Caco-2 (cell line): ENCODE results near the gene POLD2. TPM values are rescaled to one million over a fixed set of nuclear protein-coding genes. Genes with fewer than 3 reads are reported as not detected.

ENCODE experiments used
- BruUV-seq: library from RNA; stranded (reverse); fragments of 400-500 nt; replicated peaks from 2 replicates; lab custom pipeline; 2021; lab: Mats Ljungman, UMichigan
- CTCF ChIA-PET: fragments of 300-600 bp; sonication (Branson Sonifier 250); formaldehyde crosslinking; loops from one replicate; lab custom pipeline; 2022; ENCODE audit warnings: antibody characterized with exemption; lab: Charles Lee
- POLR2A ChIA-PET: fragments of 300-600 bp; sonication (Branson Sonifier 250); formaldehyde crosslinking; loops from one replicate; lab custom pipeline; 2022; ENCODE audit warnings: antibody characterized with exemption; lab: Charles Lee
- DNase-seq, 2 experiments: peaks; one replicate each; pipeline versions ENCODE4 v3.0.0 to v3.0.0-alpha.2; 2020 to 2022
- H3K27me3 ChIP-seq: replicated peaks from 2 replicates; pipeline ENCODE4 v1.6.0; 2011; ENCODE audit warnings: low read length; ENCODE audit not compliant: control insufficient read depth, insufficient read depth
- H3K36me3 ChIP-seq: 2 replicates; pipeline ENCODE4 v1.5.1; 2011; ENCODE audit warnings: low read length; ENCODE audit not compliant: control insufficient read depth, insufficient read depth
- H3K4me1 ChIP-seq: fragments of 250-450 bp; sonication (Bioruptor Pico); 2 replicates; pipeline ENCODE4 v1.5.1; 2020; ENCODE audit warnings: mild to moderate bottlenecking
- H3K4me3 ChIP-seq: 2 replicates; pipeline ENCODE4 v1.5.1; 2011; ENCODE audit warnings: low read depth, mild to moderate bottlenecking, control low read depth, low read length
- H3K9me3 ChIP-seq: fragments of 250-450 bp; sonication (Bioruptor Pico); 2 replicates; pipeline ENCODE4 v1.5.1; 2020; ENCODE audit warnings: mild to moderate bottlenecking, moderate library complexity
- H3K27ac Mint-ChIP-seq: one replicate; pipeline ENCODE4 v1.8.0; 2022; ENCODE audit warnings: mixed read lengths; ENCODE audit not compliant: unreplicated experiment
- H3K27me3 Mint-ChIP-seq: one replicate; pipeline ENCODE4 v1.8.0; 2022; ENCODE audit warnings: mixed read lengths; ENCODE audit not compliant: insufficient read depth, unreplicated experiment
- H3K36me3 Mint-ChIP-seq: one replicate; pipeline ENCODE4 v1.8.0; 2022; ENCODE audit warnings: mild to moderate bottlenecking, mixed read lengths; ENCODE audit not compliant: insufficient read depth, unreplicated experiment
- H3K4me1 Mint-ChIP-seq: one replicate; pipeline ENCODE4 v1.8.0; 2022; ENCODE audit warnings: low read depth, mixed read lengths; ENCODE audit not compliant: unreplicated experiment
- H3K4me3 Mint-ChIP-seq: one replicate; pipeline ENCODE4 v1.8.0; 2022; ENCODE audit warnings: mild to moderate bottlenecking, moderate library complexity, mixed read lengths; ENCODE audit not compliant: unreplicated experiment
- H3K9me3 Mint-ChIP-seq: one replicate; pipeline ENCODE4 v1.8.0; 2022; ENCODE audit warnings: mixed read lengths; ENCODE audit not compliant: unreplicated experiment
- CTCF ChIP-seq, 2 experiments: fragments of 200-600 bp in 1 of 2; IDR thresholded peaks; 1 replicate in 1 of 2; 2 replicates in 1 of 2; pipeline versions ENCODE4 v1.5.1 to v1.8.0; 2011 to 2022; ENCODE audit warnings: antibody characterized with exemption in 1 of 2, control low read depth in 1 of 2, inconsistent platforms in 1 of 2, low read depth in 1 of 2, low read length in 1 of 2, mild to moderate bottlenecking in 1 of 2, moderate library complexity in 1 of 2; ENCODE audit not compliant: insufficient read depth in 1 of 2, severe bottlenecking in 1 of 2, unreplicated experiment in 1 of 2
- intact Hi-C: fragments of 100-400 bp; cut with micrococcal nuclease; formaldehyde crosslinking; loops from one replicate; pipeline ENCODE4 v1.10.0; 2022; ENCODE audit not compliant: unreplicated experiment
- total RNA-seq: library from RNA; stranded (reverse); gene quantifications from 2 replicates; pipeline ENCODE4 v1.2.3, GENCODE V29; 2022

The POLD2 gene
- total RNA-seq, 1 experiment from 2014 or later, result 140 TPM

GRCh38 chr7:44150966-44151941, 27.9 kb upstream of the POLD2 start:
- Mint-ChIP-seq H3K36me3 (no peaks in the 10 kb centered on the region), H3K27me3 (no peaks in the 10 kb centered on the region)

GRCh38 chr7:44150466-44150832, 27.1 kb upstream of the POLD2 start:
- BruUV-seq, result no TSS peak
- H3K27ac Mint-ChIP-seq, result no peak overlapping the region
- no peaks in the 10 kb centered on the region for H3K9me3 ChIP-seq
- H3K27me3 ChIP-seq, result no peaks in the 10 kb centered on the region
- peaks cover 6% of the 10 kb centered on the region for H3K4me1 Mint-ChIP-seq
- no peak overlapping the region for H3K4me3 Mint-ChIP-seq
- H3K9me3 Mint-ChIP-seq, result no peaks in the 10 kb centered on the region
- ChIA-PET CTCF (interaction anchor here (1.3 kb wide), 1 partner anchor 19 kb away, joined by 5 read pairs; no protein-coding TSS in a partner anchor), POLR2A (no interaction called here)
- TF ChIP-seq CTCF (IDR thresholded peaks at IDR 0.05; ENCODE audit: insufficient read depth in 1 of 2, low read depth in 1 of 2, low read length in 1 of 2, severe bottlenecking in 1 of 2, unreplicated experiment in 1 of 2), result no peak
- H3K27me3 Mint-ChIP-seq, result no peaks in the 10 kb centered on the region
- no peaks in the 10 kb centered on the region for H3K36me3 Mint-ChIP-seq
- H3K36me3 ChIP-seq, result no peaks in the 10 kb centered on the region
- peak in 1 of 2 experiments; percentile 23 for DNase-seq
- H3K4me3 ChIP-seq, result no peak overlapping the region
- intact Hi-C loops, result no loop called here
- no peaks in the 10 kb centered on the region for H3K4me1 ChIP-seq

More at GRCh38 chr7:44150966-44151941, 27.9 kb upstream of the POLD2 start:
- no peaks in the 10 kb centered on the region for H3K36me3 ChIP-seq
- H3K9me3 ChIP-seq, result no peaks in the 10 kb centered on the region
- Mint-ChIP-seq H3K4me1 (peaks cover 6% of the 10 kb centered on the region), H3K4me3 (no peak overlapping the region), H3K27ac (no peak overlapping the region), H3K9me3 (no peaks in the 10 kb centered on the region)
- DNase-seq, result peak in 1 of 2 experiments; percentile 25
- intact Hi-C loops, result no loop called here
- CTCF ChIA-PET, result interaction anchor here (1.3 kb wide), 1 partner anchor 20 kb away, joined by 5 read pairs; no protein-coding TSS in a partner anchor
- no peaks in the 10 kb centered on the region for H3K4me1 ChIP-seq
- H3K4me3 ChIP-seq, result no peak overlapping the region
- BruUV-seq, result no TSS peak
- no peaks in the 10 kb centered on the region for H3K27me3 ChIP-seq
- POLR2A ChIA-PET, result no interaction called here
- TF ChIP-seq CTCF (IDR thresholded peaks at IDR 0.05; ENCODE audit: insufficient read depth in 1 of 2, low read depth in 1 of 2, low read length in 1 of 2, severe bottlenecking in 1 of 2, unreplicated experiment in 1 of 2), result no peak

- no peak overlapping the region for H3K4me3 ChIP-seq
- no peaks in the 10 kb centered on the region for H3K27me3 ChIP-seq
- BruUV-seq, result no TSS peak
- intact Hi-C loops, result no loop called here
- H3K4me1 ChIP-seq, result no peaks in the 10 kb centered on the region
- H3K9me3 ChIP-seq, result no peaks in the 10 kb centered on the region
- POLR2A ChIA-PET, result no interaction called here
- H3K4me1 Mint-ChIP-seq, result peaks cover 6% of the 10 kb centered on the region
- H3K36me3 ChIP-seq, result no peaks in the 10 kb centered on the region
- TF ChIP-seq CTCF (IDR thresholded peaks at IDR 0.05; ENCODE audit: insufficient read depth in 1 of 2, low read depth in 1 of 2, low read length in 1 of 2, severe bottlenecking in 1 of 2, unreplicated experiment in 1 of 2), result no peak
- H3K27me3 Mint-ChIP-seq, result no peaks in the 10 kb centered on the region
- no peak overlapping the region for H3K27ac Mint-ChIP-seq
- peak in 1 of 2 experiments; percentile 9 for DNase-seq
- no peak overlapping the region for H3K4me3 Mint-ChIP-seq
- no peaks in the 10 kb centered on the region for H3K36me3 Mint-ChIP-seq
- CTCF ChIA-PET, result interaction anchor here (1.3 kb wide), 1 partner anchor 18 kb away, joined by 5 read pairs; no protein-coding TSS in a partner anchor
- H3K9me3 Mint-ChIP-seq, result no peaks in the 10 kb centered on the region
These were observed 26.5 kb upstream of the POLD2 start for GRCh38 chr7:44149571-44150465.
